Brain microvascular endothelial cell (primary cell): Measurements from ENCODE around the gene ARCN1.

ENCODE experiments used
- DNase-seq: peaks from one replicate; pipeline ENCODE4 v3.0.0-alpha.2; 2020
- H3K27ac ChIP-seq: fragments of 250-450 bp; sonication (Bioruptor Pico); 2 replicates; pipeline ENCODE4 v1.5.1; 2020; ENCODE audit warnings: mild to moderate bottlenecking, moderate library complexity
- H3K27me3 ChIP-seq: fragments of 250-450 bp; sonication (Bioruptor Pico); replicated peaks from 2 replicates; pipeline ENCODE4 v1.5.1; 2020; ENCODE audit warnings: mild to moderate bottlenecking
- H3K36me3 ChIP-seq: fragments of 250-450 bp; sonication (Bioruptor Pico); replicated peaks from 2 replicates; pipeline ENCODE4 v1.5.1; 2020; ENCODE audit warnings: mild to moderate bottlenecking
- H3K4me3 ChIP-seq: 2 replicates; pipeline ENCODE4 v1.5.1; 2011; ENCODE audit warnings: low read depth, mild to moderate bottlenecking, control low read depth, low read length, moderate library complexity
- in situ Hi-C: cut with HindIII; loops from 2 replicates; pipeline ENCODE4 v1.10.0; 2017; ENCODE audit warnings: low sequenced_read_pairs, low pct_ligation_motif_present
- TF ChIP-seq, protein P1 (sequence below): IDR thresholded peaks from 2 replicates; pipeline ENCODE4 v1.5.1; 2011; ENCODE audit warnings: low read depth, mild to moderate bottlenecking, moderate library complexity, low read length, control low read depth, inconsistent platforms; ENCODE audit errors: missing control alignments

ARCN1 gene

DNA sequence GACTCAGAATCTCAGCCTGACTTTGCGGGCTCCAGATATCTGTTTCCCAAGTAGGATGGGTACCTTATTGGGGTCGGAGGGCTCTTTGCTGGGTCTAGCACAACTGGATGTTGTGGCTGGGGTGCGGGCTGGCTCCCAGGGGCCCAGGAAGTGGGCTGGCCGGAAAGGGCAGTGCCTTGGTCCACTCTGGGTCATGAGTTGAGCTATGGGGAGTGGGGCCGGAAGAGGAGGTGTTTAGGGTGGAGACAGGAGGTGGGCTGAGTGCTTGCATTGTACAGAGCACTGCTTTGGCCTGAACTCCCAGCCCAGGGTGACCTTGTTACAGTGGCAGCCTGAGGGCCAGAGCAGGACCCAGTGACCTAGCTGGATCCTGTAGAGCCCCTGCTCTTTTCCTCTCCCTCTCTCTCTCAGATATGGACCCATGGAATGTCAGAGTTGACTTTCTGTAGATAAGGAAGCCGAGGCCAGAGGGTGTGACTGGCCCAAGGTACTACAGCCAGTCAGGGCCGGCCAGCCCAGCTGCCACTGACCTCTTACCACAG, 48.4 kb downstream of the ARCN1 start:
- Histone ChIP-seq H3K36me3 (peaks cover 38% of the 10 kb centered on the region), H3K27me3 (no peaks in the 10 kb centered on the region), H3K27ac (peak overlapping the region; percentile 98), H3K4me3 (peak overlapping the region; percentile 76)
- in situ Hi-C loops, result no loop called here
- TF ChIP-seq, protein P1, sequence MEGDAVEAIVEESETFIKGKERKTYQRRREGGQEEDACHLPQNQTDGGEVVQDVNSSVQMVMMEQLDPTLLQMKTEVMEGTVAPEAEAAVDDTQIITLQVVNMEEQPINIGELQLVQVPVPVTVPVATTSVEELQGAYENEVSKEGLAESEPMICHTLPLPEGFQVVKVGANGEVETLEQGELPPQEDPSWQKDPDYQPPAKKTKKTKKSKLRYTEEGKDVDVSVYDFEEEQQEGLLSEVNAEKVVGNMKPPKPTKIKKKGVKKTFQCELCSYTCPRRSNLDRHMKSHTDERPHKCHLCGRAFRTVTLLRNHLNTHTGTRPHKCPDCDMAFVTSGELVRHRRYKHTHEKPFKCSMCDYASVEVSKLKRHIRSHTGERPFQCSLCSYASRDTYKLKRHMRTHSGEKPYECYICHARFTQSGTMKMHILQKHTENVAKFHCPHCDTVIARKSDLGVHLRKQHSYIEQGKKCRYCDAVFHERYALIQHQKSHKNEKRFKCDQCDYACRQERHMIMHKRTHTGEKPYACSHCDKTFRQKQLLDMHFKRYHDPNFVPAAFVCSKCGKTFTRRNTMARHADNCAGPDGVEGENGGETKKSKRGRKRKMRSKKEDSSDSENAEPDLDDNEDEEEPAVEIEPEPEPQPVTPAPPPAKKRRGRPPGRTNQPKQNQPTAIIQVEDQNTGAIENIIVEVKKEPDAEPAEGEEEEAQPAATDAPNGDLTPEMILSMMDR, result no peak
- no peak for DNase-seq

DNA sequence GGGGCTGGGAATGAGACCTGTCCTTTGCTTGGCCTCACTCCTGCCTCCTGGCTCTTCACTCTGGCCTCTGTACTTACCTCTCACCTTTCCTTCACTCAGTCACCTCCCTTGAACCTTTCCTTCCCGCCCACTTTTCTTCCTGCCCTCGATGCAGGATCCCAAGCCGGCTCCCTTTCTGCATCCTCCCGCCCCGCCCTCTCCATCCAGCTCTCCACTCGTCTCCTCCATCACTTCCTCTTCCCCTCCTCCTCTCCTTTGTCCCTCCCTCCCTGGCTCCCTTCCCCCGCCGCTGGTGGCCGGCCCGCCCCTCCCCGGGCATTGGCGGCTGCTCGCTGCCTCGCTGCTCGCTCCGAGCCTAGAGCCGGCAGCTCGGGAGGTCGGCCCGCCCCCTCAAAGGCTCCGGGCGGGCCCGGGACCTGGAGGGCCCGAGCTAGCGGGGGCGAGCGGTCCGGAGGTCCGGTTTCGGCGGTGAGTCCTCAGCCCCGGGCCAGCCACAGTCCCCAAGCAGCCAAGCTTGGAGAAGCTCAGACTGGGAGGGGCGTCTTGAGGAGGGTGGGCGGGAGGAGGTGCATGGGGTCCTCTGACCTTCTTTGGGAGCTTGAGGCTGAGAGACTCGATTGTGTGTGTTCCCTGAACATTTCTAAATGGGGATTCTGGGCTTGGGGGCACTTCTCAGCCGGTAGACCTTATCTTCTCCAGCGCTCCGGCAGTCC, 49.0 kb downstream of the ARCN1 start:
- H3K36me3 ChIP-seq, result peaks cover 34% of the 10 kb centered on the region
- no peaks in the 10 kb centered on the region for H3K27me3 ChIP-seq
- in situ Hi-C loops, result no loop called here
- peak overlapping the region; percentile 98 for H3K27ac ChIP-seq
- DNase-seq, result peak; percentile 90
- peak overlapping the region; percentile 76 for H3K4me3 ChIP-seq
- TF ChIP-seq, protein P1, result no peak

DNA sequence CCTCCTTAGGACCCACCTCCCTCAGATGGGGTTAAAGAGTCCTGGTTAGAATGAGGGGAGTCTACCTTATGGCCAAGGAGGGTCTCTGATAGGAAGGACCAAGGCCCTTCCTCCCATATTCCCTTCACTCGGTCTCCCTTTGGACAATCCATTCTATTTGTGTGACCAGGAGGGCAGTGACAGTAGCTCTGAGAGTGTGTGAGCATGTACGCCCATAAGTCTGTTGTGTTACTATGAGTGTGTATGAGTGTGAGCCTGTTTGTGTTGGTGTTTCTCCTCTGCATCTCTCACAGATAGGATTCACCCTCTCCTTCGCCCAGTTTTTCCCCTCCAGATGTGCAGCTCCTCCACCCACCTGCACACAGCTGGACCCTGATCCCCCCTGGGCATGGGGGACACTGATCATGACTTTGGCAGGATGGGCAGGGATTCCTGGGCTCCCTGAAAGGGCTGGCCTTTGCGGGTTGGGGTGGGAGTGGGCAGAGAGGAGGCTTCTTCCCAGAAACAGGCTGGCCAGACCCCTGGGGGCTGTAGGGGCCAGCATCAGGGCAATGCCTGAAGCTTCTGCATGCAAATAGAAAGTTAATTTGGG, 49.7 kb downstream of the ARCN1 start:
- H3K36me3 ChIP-seq, result peaks cover 35% of the 10 kb centered on the region
- peak overlapping the region; percentile 76 for H3K4me3 ChIP-seq
- in situ Hi-C loops, result no loop called here
- peak overlapping the region; percentile 98 for H3K27ac ChIP-seq
- TF ChIP-seq, protein P1, result no peak
- no peak for DNase-seq
- H3K27me3 ChIP-seq, result no peaks in the 10 kb centered on the region

DNA sequence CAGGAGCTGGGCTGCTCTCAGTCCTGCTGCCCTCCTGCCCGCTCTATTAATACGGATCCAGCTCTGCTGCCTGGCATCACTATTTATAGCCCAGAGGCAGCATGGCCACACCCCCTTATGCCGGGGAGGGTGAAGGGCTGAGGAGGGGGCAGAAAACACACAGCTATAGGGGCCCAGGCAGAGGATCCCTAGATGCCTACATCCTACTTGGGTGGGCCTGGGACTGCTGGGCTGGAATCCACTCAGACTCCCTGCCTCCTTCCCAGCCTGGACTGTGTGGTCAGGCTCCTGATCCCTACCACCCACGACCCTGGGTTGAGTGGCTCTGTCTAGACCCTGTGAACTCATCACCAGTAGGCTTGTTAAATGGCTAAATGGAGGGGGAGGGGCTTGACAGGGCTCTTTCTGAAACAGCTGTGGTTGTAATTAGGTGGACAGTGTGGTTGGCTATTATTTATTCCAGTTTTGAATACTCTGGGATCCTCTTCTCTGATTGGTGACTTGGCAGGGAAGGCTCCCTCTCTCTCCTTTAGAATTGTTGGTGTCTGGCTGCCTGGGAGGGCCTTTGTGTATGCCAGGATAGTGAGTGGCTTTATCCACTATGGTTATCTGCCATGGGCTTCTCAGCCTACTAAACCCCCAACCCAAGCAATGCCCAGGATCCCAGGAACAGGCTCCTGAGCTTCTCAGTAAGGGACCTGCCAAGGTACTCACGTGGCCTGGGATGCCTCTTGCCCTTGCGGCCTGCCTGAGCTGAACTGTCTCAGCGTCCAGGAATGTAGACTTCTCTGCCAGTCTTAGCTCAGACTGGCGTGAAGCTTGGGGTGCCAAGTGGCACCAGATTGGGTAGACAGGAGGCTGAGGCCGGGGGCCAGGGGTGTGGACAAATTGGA, 50.4 kb downstream of the ARCN1 start:
- TF ChIP-seq, protein P1, result no peak
- peak overlapping the region; percentile 76 for H3K4me3 ChIP-seq
- H3K36me3 ChIP-seq, result peaks cover 38% of the 10 kb centered on the region
- peak; percentile 58 for DNase-seq
- H3K27me3 ChIP-seq, result no peaks in the 10 kb centered on the region
- in situ Hi-C loops, result no loop called here
- H3K27ac ChIP-seq, result peak overlapping the region; percentile 98

DNA sequence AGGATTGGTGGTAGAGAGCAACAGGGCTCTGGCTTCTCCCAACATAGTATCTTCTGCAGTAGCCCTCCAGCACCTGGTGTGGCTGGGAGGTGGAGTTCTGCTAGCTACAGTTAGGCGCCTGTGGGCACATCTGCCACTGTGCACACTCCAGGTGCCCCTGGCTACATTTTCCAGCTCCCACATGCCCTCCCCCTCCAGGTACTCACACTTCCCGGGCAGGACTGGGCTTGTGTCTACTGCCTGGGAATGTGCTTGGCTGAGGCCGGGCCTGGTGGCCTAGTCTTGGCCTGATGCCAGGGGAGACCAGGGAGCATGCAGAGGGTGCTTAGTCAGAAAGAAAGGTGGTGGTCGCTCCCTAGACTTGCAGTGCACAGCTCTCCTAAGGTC, 51.1 kb downstream of the ARCN1 start:
- in situ Hi-C loops, result no loop called here
- peak overlapping the region; percentile 76 for H3K4me3 ChIP-seq
- peaks cover 40% of the 10 kb centered on the region for H3K36me3 ChIP-seq
- TF ChIP-seq, protein P1, result no peak
- no peak for DNase-seq
- H3K27me3 ChIP-seq, result no peaks in the 10 kb centered on the region
- peak overlapping the region; percentile 98 for H3K27ac ChIP-seq
